Measurements from ENCODE around the gene CYP3A4.
A peak's percentile ranks its signal among the peaks of the same experiment; 100 is the strongest.
"Not testable (repeated sequence)": the region's sequence is repeated elsewhere in the genome, so short reads cannot be mapped to it uniquely, and the experiment has no call there.

Gene CYP3A4

DNA sequence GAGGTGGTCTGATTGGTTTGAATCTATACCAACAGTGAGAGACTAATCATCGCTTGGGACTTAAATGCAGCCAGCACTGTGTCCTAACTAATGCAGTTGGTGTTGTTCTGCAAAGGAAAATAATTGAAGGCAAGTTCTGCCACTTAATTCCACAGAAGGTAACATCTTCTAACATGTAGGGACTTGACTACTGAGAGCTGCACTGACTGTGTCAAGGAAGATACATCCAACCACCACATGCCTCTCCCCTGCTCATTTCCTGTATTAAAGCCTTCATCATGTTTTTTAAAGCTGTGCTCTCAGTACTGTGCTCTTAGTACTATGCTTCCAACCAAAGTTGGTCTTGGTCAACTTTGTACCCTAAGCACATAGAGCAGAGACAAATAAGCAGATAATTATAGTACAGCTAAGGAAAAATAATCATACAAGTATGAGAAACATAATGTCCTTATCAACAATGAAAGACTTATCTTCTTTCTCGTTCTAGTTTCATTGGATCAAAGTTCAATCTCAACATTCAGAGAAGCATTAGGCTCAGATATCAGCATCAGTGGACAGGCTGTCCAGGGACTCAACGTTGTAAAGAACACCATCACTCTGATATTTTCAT is 2.8 kb upstream of the CYP3A4 start:
- peak; percentile 88 for DNase-seq (ENCODE audit: low read depth)
- no peak overlapping the region for H3K4me3 ChIP-seq (ENCODE audit: low read length)
- TF ChIP-seq, protein P1, sequence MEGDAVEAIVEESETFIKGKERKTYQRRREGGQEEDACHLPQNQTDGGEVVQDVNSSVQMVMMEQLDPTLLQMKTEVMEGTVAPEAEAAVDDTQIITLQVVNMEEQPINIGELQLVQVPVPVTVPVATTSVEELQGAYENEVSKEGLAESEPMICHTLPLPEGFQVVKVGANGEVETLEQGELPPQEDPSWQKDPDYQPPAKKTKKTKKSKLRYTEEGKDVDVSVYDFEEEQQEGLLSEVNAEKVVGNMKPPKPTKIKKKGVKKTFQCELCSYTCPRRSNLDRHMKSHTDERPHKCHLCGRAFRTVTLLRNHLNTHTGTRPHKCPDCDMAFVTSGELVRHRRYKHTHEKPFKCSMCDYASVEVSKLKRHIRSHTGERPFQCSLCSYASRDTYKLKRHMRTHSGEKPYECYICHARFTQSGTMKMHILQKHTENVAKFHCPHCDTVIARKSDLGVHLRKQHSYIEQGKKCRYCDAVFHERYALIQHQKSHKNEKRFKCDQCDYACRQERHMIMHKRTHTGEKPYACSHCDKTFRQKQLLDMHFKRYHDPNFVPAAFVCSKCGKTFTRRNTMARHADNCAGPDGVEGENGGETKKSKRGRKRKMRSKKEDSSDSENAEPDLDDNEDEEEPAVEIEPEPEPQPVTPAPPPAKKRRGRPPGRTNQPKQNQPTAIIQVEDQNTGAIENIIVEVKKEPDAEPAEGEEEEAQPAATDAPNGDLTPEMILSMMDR (IDR thresholded peaks at IDR 0.05; ENCODE audit: insufficient read depth, low read depth, low read length, missing control alignments) = no peak

DNA sequence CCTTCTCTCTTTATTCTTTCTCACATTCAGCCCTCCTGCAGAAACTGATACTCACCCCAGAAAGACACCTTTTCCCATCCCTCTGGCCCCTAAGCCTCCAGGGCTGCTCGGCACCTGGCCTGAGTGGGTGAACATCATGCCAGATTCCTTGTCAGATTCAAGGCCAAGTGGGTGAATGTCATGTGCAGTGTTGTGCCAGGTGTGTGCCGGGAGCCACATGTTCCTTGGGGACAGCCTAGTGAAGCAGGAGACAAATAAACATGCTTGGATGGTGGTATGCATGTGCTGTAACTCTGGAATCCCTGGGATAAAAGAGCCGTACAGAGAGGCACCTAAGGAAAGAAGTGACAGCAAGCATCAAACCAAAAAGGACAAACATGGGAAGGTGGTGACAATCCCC is 1.7 kb upstream of the CYP3A4 start:
- DNase-seq (ENCODE audit: low read depth); H3K4me3 ChIP-seq (ENCODE audit: low read length): not testable (repeated sequence)

DNA sequence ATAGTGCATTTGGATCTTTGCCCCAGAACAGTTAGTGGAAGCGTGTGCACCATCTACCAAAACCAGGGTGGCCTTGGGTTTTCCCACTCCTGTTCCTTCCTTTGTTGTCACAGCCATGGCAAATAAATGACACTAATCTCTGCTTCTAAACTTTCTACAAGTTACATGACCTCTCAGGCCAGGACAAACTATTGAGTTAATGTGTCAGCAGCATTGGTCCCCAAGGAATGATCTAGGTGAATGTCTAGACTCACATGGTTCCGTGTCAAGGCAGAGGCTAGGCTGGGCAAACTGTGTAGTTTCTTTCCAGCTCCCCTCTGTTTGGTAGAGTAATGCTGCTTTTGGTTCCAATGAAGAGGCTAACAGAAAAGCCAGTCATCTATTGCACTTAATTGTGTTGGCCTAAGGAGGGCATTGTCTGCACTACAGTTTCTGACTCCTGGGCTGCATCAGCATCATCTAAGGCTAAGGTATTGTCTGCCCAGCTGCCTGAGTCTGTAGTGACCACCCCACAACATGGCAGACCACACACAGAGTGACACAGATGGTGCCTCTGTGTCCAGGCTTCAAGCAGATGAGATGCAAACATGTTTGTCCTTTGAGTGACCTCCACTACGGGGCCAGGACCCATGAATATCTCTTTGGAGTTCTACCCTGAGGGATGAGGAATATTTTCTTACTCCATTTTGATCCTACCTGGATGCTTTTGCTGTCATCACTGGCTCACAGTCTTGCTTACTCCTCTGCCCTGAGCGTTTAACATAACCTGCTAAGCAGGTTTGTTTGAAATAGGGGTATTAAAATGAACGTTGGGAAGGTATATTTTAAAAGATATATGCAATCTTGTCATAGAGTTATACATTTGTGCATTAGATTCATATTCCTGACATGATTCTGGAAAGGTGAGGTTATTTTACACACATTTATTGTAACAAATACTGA is 1.7 kb downstream of the CYP3A4 start:
- TF ChIP-seq, protein P1 (IDR thresholded peaks at IDR 0.05; ENCODE audit: insufficient read depth, low read depth, low read length, missing control alignments) = no peak
- H3K4me3 ChIP-seq (ENCODE audit: low read length) = no peak overlapping the region
- peak; percentile 62 for DNase-seq (ENCODE audit: low read depth)

DNA sequence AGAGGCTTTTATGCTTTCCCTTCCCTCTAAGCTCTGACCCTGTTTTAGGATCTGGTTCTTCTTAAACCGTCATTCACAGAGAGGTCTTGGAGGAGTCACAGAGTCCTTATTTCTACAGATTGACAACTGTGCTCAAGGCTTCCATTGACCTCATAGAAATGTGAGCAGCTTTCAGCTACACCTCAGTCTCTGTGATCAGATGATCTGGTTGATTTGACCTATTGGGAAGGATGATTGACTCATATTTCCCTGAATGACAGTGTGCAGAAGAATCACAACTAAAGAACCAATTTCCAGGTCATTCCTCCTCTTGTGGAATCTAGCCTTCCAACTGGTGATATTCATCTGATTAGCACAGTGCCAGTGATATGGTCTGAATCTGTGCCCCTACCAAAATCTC is 3.4 kb downstream of the CYP3A4 start:
- TF ChIP-seq, protein P1 (IDR thresholded peaks at IDR 0.05; ENCODE audit: insufficient read depth, low read depth, low read length, missing control alignments) = no peak
- no peak for DNase-seq (ENCODE audit: low read depth)
- H3K4me3 ChIP-seq (ENCODE audit: low read length) = no peak overlapping the region

DNA sequence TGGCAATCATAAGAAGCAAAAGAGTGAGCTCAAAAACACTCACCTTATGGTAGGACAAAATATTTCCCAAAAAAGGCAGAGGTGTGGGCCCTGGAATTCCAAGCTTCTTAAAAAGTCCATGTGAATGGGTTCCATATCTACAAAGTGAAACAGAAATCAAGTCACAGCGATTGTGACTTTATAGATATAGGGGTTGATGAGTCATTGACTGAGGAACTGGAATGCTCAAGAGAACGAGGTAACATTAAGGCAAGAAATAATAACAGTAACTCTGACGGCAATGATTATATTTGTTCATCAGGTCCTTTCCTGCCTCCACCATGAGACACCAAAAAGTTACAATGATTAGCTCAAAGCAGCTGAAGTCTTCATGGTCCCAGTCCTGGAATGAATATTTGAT is 4.0 kb downstream of the CYP3A4 start:
- H3K4me3 ChIP-seq (ENCODE audit: low read length) = no peak overlapping the region
- TF ChIP-seq, protein P1 (IDR thresholded peaks at IDR 0.05; ENCODE audit: insufficient read depth, low read depth, low read length, missing control alignments) = no peak
- no peak for DNase-seq (ENCODE audit: low read depth)

DNA sequence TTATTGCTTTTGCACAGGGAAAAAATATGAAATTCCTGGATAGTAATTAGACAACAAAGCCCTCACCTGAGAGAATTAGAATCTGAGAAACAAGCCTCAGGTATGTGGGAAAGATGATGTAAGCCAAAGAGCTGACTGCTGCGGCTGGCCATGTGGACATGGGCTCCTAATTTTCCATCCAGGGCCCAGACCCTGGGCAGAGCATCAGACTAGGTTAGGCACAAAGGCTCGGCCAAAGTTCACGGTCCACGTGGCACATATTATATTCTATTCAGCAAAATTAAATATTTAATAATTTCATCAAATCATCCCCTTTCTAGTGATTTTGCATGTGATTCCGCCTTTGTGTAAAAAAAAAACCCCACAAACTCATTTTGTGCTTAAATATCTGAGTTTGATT is 5.1 kb downstream of the CYP3A4 start:
- TF ChIP-seq, protein P1 (IDR thresholded peaks at IDR 0.05; ENCODE audit: insufficient read depth, low read depth, low read length, missing control alignments) = no peak
- DNase-seq (ENCODE audit: low read depth) = no peak
- H3K4me3 ChIP-seq (ENCODE audit: low read length) = no peak overlapping the region

DNA sequence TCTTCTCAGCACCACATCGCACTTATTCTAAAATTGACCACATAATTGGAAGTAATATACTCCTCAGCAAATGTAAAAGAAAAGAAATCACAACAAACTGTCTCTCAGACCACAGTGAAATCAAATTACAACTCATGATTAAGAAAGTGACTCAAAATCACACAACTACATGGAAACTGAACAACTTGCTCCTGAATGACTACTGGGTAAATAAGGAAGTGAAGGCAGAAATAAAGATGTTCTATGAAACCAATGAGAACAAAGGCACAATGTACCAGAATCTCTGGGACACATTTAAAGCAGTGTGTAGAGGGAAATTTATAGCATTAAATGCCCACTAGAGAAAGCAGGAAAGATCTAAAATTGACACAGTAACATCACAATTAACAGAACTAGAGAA is 10.6 kb downstream of the CYP3A4 start:
- DNase-seq (ENCODE audit: low read depth) = not testable (repeated sequence)

DNA sequence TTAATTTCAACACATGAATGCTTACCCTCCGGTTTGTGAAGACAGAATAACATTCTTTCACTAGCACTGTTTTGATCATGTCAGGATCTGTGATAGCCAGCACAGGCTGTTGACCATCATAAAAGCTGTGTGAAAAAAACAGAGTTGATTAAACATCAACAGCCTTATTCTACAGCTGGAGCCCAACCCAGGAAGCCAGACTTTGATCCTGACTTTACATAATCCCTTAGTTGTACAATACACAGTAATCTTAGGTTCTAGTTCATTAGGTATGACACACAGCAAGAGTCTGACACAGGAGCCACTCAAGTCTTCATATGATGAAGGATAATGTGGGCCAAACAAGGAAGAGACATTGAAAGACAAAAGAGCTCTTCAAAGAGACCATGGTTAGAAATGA is 11.4 kb downstream of the CYP3A4 start:
- TF ChIP-seq, protein P1 (IDR thresholded peaks at IDR 0.05; ENCODE audit: insufficient read depth, low read depth, low read length, missing control alignments) = no peak
- DNase-seq (ENCODE audit: low read depth) = peak; percentile 18
- no peak overlapping the region for H3K4me3 ChIP-seq (ENCODE audit: low read length)

More for the DNA sequence above, 10.6 kb downstream of the CYP3A4 start:
- H3K4me3 ChIP-seq (ENCODE audit: low read length) = not testable (repeated sequence)

DNA sequence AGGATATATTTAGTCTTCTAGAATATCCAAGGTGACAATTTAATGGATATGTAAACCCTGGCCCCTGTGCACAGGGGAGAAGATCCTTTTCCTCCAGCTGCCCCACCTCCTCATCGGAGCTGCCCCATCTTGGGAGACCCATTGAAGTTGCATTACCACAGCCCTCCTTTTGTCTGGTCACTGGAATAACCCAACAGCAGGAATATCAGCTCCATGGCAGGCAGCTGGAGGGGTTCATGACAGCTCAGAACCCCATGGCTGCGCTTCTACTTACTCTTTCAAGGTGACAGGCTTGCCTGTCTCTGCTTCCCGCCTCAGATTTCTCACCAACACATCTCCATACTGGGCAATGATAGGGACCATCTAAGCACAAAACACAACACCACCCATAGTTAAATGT is 14.5 kb downstream of the CYP3A4 start:
- not testable (repeated sequence) for DNase-seq (ENCODE audit: low read depth); H3K4me3 ChIP-seq (ENCODE audit: low read length)

All from epithelial cell of esophagus (primary cell).